HG03066 (cell line): ENCODE results near the gene SMYD3.

Source experiments
- ATAC-seq: cut with Tn5 transposase; IDR thresholded peaks from one replicate; pipeline ENCODE4 v1.9.1; 2021; ENCODE audit warnings: low read depth; ENCODE audit not compliant: unreplicated experiment

The SMYD3 gene

DNA sequence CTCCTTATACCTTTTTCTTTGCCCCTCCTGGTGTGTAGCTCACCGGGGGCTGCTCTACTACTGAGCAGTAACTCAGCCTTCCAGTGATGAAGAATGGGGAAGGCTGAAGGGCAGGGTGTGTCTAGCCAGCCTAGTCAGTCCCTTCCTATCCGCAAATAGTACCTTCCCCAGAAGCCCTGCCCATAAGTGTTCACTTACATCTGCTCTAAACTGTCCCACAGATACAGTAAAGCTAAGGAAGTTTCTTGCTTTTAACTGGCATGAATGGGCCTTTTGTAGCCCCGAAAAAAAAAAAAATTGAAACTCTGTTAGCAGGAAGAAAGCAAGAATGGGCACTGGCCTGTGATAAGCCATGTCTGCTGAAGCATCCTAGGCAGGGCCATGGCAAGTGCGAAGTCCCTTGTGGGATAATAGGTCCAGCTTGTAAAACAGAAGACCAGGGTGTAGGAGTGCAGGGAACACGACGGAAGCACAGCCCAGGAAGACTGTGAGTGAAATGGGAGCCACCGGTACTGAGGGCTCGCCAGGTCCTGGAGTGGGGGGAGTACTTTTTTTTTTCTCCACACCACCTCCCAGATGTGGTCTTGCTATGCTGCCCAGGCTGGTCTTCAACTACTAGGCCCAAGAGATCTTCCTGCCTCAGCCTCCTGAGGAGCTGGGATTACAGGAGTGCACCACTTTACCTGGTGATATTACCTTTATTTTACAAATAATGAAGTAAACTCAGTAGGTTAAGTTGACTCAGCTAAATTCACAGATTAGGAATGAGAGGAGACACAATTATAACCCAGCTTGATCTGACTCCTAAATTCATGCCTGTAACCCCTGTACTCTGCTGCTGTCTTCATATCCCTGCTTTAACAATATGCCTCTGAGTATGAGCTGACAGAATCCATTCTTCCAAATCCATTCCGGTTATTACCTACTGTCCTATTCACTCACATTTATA, 347.5 kb downstream of the SMYD3 start:
- ATAC-seq: no peak

DNA sequence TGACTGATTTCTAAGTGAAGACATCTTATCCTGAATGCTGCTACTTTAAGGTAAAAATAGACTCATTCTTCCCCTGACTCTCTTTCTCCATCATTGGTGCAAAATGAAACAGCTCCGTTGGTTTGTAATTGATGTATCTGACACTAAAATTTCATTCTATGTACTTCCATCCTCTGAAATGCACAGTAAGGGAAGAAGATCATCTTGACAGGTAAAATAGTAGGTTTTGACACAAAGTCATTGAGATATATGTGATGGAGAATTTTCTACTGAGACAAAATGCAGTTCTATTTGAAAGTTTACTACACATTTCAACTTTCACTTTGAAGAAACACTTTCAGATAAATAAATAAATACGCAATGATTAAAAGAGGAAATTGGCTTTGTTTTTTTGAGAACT, 348.9 kb downstream of the SMYD3 start:
- ATAC-seq: no peak

DNA sequence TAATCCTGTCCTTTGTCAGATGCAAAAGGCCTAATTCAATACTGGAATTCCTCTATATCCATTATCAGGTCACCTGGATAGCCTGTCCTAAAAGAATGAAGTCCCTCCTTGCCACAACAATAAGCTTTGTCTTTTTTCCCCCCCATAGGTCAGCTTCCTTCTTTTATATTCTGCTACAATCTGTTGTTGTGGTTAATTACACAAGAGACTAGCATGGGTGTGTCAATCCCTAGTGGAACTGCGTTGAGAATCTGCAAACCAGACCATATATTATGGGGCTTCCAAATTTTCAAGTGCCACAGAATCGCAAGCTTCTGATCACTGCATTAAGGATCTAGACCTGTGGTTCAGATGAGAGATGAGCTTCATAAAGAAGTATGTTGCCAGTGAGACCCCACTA, 349.6 kb downstream of the SMYD3 start:
- ATAC-seq: no peak

DNA sequence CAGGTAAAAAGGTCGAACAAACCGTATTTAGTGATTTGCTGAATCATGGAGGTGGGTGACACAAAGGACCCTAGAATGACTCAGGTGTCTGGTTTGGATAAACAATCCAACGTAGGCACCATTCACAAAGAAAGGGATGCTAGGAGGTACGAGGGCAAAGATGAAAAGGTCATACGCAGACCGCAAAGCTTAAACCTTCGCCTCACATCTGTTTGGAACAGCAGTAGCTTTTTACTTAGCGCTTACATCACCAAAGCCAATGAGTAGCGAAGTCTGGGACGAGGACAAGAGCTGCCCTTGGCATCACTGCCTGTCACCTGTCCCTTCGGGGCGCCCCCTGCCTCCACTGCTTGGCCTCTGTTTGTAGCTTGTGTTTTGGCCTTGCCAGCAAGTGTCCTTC, 350.2 kb downstream of the SMYD3 start:
- no peak for ATAC-seq

DNA sequence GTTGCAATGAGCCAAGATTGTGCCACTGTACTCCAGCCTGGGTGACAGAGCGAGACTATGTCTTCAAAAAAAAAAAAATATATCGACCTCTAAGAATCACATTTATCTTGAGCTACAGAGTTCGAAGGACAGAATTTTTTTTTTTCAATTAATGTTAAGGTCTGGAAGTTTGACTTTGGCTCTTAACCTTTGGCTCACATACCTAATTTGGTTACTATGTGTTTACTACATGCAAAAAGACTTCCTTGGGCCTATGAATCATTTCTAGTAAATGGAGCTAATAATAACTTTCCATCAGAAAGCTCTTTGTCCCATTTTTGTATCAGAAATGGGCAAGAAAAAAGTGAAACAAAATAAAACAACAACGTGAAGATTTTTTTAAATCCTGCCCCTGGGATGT, 351.2 kb downstream of the SMYD3 start:
- no peak for ATAC-seq

DNA sequence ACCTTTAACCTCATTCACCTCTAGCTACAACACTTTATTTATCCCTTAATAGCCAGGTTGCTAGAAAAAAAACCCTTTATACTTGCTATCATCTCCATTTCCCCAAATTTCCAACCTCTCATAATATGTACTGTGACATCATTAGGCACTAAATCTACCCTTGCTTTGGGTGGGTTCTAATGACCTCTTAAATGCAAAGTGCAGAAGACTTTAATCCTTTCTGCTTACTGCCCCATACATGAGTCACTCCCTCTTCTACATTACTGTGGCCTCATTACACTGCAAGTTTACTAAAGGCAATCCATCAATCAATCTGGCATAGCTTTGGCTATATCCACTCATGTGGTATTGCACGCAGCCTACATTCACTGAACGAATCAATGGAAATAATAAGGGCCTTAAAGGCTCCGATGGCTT, 353.3 kb downstream of the SMYD3 start:
- ATAC-seq: no peak

DNA sequence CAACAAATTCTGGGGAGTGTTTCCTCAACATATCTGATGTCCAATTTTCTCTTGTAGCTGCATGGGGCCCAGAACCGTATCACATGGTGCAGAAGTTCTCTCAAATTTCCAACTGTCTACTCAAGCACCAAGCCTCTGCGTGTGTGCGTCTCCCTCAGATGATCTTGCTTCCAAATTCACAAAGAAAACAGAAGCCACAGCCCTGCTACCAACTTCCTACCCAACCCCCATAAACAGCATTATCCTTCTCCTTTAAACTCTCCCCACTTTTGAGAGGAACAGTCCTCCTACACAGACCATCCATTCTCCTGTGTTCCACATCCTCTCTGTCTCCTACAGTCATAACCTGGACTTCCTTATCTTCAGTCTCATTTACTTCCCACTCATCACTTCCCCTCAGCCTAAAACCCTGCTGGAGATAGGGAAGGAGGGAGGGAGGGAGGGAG, 354.1 kb downstream of the SMYD3 start:
- no peak for ATAC-seq

DNA sequence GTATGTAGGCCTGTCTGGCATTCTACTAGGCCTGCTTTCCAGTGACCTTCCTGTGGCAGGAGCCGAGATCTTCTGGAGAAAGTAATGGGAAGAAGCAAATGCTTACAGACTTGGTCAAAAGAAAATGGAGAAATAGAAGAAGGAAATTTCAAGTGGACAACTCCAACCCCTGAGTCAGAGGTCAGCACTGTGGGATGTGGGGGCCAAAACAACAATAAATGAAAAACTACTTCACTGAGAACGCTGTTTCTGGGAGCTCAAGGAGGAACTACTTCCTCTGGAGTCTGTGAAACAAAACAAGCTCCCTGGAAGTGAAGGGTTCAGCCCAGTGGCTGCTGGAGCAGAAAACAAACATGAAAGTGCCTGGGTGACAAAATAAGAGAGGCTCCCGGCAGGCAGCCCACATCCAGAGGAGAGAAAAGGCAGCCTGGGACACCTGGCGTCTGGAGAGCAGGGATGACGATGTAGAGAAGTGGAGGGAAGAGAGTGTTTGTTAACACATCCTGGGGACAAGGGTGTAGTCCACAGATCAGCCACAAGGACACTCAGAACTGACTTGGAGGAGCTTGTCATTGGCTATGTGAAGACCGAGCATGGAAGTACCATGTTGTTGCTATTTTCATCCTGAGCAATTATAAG, 355.2 kb downstream of the SMYD3 start:
- no peak for ATAC-seq

DNA sequence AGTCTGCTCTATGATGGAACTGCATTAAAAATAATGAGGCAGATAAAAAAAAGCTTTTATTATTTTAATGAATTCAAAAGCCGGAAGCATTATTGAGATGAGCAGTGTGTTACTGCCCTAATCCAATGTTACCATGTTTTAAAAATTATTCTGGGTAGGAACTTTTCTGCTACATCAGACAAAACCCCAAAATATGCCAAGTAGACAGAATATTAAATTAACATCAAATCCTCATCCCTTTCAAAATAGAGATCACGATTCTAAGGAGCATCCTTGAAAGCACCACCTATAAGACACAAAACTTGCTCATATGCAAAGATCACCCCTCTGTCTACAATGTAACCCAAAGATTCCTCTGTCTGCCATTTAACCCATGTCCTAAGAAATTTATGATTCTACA, 357.5 kb downstream of the SMYD3 start:
- ATAC-seq: no peak

DNA sequence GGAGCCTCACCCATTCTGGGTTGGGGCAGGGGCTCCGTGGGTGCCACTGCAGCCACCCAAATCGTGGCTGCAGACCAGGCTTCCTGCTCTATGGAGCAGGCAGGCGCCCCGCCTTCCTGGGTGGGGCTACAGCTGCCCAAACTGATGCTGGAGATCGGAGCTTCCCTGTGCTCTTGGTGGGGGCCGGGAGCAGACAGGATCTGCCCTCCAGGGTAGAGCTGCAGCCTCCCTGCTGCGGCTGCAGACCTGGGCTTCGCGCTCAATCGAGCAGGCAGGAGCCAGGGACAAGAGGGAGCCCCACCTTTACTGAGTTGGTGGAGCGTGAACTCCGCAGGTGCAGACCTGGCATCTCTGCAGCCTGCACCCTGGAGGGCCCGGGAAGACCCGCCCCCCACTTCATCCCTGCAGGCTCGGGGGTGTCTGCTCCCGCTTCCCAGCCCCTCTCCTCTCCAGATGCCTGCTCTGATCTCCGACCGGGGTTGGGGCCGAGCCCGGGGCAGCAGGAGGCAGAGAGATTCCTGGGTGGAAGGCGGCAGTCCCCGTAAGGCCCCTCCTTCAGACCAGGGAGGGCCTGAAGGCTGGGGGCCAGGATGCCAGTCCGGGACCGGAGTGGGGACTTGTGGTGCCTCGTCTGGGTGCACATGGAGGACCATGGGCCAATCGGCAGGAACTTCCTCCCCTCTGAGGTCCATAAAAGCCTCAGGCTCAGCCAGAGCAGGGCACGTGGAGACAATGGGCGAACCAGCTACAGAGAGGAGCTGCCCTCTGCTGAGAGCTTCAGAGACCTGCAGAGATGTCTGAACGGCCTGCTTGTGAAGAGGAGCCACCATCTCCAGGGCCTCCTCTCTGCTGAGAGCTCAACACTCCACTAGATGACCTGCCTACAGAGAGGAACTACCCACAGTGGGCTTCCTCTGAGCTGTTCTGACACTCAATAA, 359.3 kb downstream of the SMYD3 start:
- no peak for ATAC-seq

DNA sequence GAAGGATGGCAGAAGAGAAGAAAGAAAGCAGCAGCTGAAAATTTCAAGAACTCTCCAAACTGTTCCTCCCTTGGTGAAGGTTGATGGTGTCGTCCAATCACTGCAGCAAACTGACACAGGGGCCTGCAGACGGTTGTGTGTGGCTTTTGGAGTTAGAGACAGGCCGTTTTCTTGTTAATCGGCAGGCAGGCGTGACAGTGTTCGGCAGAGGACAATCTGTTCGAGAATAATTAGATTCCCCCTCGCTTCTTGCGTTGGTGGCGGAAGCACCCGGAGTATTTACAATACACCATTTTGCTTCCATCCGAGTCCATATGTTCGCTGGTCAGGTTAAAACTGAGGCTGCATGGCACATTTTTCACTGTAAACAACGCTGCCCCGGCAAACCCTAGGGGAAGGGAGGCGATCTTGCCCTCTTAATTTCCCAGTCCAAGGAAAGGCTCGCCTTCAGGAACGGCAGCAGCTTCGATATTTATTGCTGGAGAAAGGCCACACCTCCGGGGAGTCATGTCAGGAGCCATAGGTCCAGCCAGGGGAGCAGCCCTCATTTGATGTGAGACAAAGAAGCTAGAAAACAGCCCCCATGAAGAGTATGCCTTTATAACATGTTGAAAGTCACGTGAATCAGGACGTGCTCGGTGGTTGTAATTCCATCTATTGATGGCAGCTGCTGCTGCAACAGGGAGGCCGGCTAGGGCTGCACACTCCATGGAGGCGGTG, 360.1 kb downstream of the SMYD3 start:
- no peak for ATAC-seq

DNA sequence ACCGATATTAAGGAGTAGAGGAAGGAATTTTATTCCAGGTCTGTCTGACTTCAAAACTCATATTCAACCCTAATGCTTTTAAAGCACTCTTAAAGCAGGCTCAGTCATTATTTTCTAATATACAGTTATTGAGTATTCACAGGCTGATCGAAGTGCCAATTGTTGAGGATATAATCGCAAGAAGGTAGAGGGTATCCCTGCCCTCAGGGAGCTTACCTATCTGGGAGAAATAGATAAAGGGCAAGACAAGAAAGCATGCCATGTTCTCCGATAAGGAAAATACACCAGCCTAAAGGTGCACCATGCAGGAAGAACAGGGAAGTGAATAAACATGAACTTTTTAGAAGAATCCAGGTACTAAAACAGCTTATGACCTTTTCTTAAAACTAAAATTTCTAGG, 361.2 kb downstream of the SMYD3 start:
- no peak for ATAC-seq

DNA sequence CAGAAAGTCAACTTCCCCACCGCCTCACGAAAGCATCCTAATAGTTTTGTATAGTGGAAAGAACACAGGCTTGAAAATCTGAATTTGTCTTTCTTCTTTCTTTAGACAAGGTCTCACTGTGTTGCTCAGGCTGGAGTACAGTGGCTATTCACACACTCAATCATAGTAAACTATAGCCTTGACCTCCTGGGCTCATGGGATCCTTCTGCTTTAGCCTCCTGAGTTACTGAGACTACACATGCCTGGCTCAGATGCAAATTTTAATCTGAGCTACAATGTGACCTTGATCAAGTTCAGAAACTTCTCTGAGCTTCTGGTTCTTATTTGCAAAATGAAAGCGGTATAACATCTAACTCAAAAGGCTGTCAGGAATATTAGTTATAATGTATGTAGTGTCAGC, 362.1 kb downstream of the SMYD3 start:
- ATAC-seq: no peak

DNA sequence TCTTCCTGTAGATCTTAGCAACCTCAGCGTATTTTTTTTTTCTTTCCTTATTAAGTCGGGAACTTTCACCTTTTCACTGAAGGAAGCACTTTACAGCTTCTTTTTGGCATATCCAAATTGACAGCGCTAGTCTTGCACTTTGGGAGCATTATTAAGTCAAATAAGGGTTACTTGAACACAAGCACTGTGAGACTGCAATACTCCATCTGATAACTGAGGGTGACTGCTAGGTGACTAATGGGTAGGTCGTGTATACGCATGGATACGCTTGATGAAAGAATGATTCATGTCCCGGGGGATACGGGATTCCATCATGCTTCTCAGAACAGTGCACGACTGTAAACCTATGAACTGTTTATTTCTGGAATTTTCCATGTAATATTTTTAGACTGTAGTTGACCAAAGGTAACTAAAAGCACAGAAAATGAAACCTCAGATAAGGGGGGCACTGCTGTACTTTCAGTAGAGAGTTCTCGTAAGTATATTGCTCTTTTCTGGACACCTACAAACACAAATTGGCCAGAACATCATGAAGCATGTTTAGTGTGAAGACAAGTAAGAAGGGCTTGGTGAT, 364.7 kb downstream of the SMYD3 start:
- no peak for ATAC-seq

DNA sequence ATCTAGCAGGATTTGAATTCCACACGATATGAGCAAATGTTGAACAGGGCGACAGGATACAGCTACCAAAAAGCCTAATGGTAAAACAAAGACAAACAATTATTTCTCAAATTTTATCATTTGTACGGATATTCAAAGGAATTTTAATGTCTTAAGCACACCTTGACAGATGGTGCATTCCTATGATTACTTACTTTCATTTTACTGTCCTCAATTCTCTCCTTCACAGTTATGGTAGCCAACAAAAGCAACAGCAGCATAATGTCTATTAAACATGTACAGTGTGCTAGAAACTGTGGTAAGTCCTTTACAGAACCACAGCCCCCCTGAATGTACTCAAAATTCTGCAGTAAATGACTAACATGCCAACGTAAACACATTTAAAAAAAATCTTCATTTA, 365.8 kb downstream of the SMYD3 start:
- ATAC-seq: no peak

DNA sequence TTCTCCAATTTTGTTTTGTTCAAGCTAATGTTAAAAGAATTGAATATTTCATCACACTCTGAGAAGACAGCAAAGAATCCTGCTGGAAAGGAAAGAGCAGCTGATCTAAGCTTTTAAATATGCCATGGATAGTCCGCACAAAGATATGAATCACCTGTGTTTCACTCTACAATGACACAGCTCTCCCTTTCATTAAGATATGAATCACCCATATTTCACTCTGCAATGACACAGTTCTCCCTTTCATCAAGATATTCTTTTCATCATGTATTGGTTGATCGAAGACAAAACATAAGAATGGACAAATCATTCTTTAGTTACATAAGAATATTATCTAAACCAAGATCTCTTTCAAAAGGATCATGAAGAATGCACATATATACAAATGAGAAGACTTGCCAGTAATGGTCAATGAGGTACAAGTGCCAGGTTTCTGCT, 367.3 kb downstream of the SMYD3 start:
- ATAC-seq: no peak

DNA sequence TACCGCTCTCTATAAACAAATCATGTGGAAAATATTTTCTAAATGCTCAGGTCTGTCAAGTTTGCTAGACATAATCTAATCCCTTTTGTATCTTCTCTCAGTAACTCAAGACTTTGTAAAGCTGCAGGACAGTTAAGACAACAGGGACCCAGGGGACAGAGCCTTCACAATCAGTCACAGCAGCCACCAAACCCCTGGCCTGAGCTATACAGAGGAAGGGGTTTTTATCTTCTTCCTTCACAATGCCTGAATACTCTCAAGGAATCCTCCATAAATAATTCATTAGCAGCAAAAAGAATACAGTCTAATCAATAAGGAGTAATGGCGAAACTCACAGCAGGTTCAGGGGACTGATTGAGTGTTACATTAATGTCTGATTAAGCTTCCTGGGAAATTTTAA, 368.3 kb downstream of the SMYD3 start:
- ATAC-seq: no peak

DNA sequence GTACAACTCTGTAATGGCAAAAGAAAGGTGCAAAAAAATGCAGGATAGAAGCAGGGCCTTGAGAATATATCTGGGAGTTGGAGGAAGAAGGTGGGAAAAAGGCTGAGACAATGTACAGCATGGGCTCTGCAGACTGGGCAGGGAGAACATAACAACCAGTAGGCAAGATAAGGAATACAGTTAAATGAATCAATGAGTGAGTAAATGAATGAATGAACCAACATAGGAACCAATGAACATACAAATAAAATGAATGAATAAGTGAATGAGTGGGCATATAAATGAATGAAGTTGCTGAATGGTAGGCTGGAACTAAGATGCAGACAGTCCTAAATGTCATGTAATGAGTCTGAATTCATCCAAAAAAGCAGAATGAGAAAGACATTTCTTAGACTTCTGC, 370.6 kb downstream of the SMYD3 start:
- no peak for ATAC-seq

DNA sequence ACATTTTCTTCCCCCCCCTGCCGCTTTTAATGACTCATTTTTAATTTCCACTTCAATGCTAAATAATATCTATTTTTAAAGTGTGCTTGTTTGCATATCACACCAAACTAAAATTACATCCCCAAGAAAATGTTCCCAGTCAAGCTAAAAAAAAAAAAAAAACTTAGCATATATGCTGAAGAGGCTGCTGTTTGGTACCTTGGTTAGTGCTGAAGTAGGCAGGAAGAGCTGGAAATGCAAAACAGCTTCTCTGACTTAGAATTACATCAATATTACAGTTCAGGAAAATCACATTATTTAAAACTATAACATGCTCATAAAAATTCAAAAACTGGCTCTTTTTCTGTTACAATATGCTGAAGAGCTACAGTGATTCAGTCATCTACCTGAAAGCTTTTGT, 372.3 kb downstream of the SMYD3 start:
- ATAC-seq: no peak

DNA sequence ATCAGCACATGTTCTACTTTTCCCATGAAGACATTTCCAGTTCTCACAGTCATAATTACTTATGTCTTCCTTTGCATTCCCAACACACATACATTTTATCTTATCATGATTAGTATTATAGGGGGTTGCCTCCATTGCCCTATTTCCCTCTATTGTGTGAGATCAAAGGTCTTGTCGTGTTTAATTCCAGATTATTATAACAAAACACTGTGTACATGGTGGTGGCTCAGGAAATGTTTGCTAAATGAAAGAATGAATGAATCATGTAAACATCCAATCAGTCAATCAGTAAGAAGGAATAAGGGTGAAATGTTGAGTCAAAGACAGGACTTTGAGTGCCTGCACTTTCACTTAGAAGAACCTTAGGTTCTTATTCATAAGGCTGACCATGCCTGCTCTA, 376.0 kb downstream of the SMYD3 start:
- ATAC-seq: no peak
